GM18861 (cell line): Measurements from ENCODE around the gene FGD4.
"Not testable (repeated sequence)": the region's sequence is repeated elsewhere in the genome, so short reads cannot be mapped to it uniquely, and the experiment has no call there.

Source experiments
- ATAC-seq: cut with Tn5 transposase; IDR thresholded peaks from one replicate; pipeline ENCODE4 v1.9.1; 2021; ENCODE audit not compliant: unreplicated experiment

Gene FGD4

DNA sequence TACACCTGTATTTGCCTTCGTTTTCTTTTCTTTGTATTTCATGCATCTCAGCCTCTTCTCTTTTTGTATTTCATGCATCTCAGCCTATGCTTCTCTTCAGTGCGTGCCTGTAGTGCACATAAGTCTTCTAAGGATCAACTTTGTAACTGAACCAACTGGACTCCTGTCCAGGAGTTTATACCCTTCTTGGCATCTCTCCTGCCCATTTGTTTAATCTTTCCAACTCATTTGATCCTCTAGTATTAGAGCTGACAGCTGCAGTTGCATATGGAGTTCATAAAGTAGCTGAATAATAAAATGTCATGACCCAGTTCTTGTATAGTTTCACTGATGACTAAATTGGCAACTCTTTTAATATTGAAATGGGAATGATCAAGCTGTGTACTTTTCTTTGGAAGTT is 89.7 kb downstream of the FGD4 start:
- no peak for ATAC-seq

DNA sequence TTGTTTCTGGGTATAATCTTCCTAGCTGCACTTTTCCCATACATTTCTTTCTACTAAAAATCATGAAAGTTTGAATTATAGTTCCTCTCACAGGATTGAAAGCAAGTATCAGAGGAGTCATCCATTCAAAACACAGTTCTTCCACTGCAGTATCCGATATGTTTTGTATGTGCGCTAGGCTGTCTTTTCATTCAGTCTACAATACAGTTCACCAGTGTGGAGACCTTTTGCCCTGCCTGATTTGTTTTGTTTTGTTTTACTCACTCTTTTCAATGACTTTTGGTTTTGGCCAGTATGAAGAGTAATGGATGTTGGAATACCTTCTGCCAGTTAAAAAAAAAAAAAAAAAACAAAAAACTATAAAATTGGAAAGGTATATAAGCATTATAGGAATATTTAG is 91.4 kb downstream of the FGD4 start:
- ATAC-seq: no peak

DNA sequence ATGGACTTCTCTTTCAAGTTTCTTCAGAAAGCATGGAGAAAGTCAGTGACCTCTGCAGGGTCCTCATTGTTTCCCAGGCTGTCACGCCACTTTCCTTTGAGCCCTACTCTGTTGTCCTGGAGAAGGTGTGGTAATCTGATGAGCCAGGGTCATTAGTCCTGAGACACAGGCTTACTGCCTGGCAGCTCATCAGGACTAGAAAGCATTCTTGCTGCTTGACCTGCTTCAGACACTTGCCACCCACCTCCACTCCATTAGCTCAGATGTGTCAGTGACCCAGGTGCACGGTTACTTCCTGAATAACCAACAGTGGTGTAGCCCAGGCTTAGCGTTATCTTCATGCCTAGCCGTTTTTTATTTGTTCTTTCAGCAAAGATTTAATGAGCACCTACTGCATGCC is 93.9 kb downstream of the FGD4 start:
- ATAC-seq: no peak

DNA sequence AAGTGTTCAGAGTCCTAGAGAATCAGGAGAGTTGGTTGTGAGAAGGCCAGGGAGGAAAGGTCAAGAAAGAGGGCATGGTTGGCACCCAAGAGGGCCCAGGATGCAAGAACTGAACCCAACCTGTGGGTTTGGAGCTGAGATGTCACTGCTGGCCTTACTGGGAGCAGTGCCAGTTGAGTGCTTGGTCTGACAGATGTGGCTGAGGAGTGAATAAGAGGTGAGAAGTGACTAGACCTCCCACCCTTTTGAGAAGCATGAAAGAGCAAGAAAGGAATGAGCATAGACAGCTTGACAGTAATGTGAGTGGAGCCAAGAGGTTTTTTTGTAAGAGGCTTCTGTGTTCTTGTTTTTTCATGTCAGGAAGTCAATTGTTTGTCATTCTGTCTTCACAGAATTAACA is 95.3 kb downstream of the FGD4 start:
- ATAC-seq: no peak

DNA sequence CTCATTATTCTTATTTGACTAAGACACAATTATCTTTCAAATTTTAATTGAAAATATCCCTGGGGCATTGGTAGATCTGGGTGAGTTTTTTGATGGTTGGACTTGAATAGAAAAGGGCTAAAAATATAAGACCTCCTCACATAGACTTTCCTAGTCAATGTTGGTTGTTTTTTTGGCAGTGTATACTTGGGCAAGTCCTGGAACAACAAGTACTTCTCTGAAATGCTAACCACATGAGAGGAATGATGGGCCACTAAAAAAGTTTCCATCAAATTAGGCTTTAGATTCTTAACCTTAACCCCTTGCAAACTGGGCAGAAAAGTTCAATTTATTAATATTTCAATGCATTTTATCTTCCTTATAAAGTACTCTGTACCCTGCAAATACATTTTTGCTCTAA is 97.6 kb downstream of the FGD4 start:
- no peak for ATAC-seq

DNA sequence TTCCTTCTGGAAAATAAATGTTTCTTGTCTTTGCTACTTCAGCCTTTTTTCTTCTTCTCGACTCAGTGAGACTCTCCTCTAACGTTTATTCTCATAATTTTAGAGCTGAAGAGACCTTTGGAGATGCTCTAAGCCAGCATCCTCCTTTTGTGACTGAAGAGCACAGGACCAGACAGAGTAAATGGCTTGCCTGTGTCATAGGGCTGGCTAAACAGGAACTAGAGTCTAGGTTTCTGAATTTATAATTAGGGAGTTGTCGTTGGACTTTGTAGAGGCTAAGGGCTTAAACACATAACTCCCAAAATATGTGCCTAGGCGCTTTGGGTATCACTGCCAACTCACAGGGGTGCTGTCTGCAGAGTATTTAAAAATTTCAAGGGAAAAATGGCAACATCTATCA is 98.5 kb downstream of the FGD4 start:
- ATAC-seq: no peak

DNA sequence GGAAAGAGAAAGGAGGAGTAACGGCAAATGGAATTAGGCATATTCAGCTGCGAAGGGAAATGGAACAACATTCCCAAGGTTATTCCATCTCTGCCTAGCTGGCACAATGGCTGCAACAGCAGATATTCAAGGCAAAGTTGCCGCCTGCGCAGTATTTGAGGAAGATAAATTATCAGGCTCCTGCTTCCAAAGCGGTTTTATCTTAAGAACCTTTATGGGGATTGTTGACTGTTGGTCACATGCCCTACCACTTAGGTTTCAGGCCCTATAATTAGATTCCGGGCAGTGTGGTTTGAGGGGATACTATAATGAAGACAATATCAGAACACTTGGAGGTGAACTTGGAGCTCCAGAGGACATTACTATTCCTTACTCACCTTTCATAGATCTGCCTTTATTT is 99.7 kb downstream of the FGD4 start:
- no peak for ATAC-seq

DNA sequence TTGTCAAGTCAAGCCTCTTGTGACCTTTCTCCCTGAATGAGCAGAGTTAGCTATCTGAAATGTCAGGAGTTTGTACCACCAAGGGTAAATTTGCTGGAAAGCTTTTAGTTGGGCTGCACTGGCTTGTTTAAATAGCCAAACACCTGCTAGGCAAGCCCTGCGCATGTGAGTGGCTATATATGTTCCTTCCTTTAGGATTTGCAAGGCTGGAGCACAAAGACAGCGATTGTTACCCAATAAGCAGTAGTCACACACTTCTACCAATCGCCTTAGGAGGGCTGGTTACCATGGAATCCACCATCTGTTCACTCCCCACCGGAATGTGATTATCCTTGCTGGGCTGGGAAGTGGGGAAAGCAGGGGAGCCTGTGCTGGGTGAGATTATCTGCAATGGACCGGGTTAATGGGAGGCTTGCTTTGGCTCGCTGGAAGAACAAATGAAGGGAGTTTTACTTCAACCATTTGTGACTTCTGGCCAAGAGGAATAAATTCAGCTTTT is 102.5 kb downstream of the FGD4 start:
- ATAC-seq: no peak

DNA sequence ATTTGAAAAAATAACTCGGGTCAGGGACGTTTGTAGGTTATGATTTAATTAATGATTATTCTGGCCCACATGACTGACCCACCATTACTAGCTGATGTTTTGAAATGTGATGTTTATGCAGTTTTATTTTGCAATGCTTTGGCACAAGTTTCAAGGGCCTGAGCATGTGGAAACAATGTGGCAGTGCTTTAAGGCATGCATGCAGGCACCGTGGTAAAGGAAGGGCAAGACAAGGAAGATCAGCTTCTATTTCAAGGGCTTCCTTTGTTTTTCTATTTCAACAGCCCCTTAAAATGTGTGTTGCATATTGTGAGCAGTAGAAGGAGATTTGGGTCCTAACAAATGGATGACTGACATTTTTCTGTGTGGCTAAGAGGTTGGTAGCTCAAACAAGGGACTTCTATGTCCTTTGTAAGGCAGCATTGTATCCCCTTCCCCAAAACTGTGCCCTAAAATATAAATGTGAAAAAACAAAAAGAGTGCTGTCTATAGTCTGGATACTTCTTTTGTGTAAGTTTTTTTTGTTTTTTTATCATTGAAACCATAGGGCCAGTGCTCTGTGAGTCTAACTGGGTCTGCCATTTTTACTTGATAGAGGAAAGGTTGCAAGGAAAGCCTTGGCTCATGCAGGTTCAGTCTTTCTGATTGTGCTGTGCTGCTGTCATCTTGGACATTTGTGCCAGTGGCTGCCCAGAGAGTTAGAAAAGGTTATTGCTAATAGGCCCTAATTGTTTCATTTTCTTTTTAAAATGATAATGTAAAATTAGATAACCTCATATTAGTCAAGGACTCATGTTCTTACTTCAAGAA is 103.5 kb downstream of the FGD4 start:
- ATAC-seq: no peak

DNA sequence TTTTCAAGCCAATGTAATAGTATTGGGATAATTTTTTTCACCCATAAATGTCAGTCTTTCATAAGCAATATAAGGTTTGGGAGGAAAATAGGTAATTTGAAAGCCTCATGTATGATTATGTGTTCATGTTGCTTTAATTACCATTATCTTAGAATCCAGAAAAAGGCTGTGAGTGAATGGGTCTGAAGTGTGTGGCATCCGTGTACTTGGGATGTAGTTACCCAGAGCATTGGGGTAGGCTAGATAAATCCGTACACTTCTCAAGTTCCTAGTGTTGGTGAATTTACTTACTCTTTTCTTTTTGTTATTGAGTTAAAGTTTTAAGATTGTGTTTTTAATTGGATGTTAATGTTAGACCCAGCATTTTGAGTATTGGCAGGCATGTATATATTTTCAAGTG is 104.4 kb downstream of the FGD4 start:
- no peak for ATAC-seq

DNA sequence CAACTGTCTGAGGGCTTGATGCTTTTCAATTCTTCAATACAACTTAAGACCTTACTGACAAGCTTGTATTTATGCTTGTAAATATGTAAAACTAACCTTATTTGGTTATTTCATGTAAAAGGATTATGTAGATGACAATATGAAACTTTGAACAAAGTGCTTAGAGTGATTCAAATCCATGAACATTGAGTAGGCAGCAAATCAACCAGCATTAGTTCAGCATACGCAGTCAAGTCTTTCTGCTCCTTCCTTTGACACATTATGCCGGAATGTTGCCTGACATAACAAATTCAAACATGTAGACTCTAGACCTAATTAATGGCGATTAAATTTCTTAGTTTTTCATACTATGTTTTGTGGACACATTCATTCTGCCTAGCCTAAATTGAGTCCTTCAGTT is 105.2 kb downstream of the FGD4 start:
- no peak for ATAC-seq

DNA sequence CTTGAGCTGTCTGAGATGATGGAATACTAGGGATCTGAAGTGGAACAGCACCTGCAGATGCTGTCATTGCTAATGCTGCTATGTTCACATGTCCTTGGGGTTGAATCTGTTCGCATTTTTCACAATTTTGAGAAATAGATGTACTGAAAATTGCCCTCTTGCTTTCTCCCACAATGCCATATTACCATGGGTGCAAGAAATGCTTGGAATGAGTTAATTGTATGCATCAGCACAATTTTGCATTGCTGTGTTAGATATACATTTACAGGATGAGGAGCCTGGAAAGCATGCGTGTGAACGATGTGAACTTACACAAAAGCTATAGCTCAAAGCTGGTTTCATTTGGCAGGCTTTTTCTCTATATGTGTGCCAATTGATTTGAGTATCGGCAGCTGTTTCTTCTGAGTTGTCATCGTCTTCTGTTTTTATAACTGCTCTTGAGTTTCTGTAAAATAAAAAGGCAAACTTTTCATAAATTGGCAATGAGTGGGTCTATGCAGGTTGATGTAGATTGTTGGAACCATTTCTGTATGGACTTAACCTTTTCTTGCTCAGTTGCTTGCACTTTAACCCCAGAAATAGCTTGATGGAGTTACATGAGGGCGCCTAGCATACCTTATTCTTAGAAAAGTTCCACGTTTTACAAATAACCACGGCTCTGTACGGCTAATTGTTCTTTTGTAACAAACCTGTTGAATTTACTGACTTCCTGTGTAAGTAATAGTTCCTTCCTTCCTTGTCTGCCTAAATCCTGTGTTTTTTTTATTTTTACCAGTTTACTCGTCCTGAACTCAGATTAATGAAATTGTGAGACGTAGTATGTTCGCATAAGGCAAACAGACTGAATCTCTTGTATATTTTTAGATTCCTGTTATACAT is 105.9 kb downstream of the FGD4 start:
- no peak for ATAC-seq

DNA sequence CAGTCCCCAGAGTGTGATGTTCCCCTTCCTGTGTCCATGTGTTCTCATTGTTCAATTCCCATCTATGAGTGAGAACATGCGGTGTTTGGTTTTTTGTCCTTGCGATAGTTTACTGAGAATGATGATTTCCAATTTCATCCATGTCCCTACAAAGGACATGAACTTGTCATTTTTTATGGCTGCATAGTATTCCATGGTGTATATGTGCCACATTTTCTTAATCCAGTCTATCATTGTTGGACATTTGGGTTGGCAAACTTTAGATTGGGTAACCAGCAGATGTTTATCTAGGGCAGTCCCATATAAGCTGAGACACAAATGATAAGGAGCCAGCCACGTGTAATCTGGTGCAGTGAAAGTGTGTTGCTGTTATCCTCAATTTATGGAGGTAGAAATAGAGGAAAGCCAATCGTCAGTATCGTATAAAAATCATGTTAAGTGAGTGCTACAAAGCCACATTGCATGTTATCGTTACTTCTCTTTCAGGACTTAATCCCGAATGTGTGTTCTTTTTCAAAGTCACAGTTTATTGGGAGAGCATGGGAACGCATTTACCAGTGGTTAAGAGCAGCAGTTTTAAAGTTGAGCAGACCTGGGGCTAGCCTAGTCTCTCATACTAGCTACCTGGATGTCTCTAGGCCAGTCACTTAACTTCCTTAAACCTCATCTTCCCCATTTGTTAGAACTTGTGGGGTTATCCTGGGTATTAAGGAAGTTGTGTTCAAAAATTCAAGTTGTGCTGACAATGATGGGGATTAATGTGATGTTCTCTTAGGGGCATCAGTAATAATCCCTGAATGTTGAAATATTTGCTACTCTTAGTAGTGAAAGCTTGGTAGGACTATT is 108.0 kb downstream of the FGD4 start:
- not testable (repeated sequence) for ATAC-seq

DNA sequence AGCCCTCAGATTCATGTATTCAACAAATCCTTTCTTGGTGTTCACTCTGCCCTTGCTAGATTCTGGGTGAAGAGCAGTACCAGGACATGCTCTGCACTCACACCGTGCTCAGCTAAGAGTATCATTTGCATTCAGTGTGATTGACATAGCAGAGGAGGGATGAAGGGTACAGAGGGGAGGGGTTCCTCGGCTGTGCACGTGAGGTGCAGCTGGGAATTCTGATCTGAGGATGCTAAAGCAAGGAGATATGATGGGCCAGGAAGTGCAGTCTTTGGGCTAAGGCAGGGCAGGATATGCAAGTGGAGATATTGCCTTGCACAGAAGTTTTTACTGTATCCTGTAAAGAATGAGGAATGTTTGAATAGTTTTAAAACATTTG is 108.6 kb downstream of the FGD4 start:
- no peak for ATAC-seq

DNA sequence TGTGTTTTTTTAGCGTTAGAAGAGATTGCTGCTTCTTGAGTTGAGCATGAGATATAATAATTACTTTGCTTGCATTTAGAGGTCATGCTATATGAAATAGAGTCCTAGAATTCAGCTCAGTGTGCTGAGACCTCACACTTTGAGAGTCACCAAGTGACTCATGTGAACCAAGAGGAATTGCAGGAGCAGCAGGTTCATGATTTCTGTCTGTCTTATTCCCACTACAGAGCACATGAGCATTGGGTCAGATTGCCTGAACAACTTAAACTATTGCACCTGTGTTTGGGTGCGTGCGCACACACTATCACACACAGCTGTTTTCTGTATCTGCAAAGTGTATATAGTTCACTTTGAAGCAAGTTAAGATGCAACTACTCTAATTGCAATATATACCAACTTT is 109.3 kb downstream of the FGD4 start:
- no peak for ATAC-seq

DNA sequence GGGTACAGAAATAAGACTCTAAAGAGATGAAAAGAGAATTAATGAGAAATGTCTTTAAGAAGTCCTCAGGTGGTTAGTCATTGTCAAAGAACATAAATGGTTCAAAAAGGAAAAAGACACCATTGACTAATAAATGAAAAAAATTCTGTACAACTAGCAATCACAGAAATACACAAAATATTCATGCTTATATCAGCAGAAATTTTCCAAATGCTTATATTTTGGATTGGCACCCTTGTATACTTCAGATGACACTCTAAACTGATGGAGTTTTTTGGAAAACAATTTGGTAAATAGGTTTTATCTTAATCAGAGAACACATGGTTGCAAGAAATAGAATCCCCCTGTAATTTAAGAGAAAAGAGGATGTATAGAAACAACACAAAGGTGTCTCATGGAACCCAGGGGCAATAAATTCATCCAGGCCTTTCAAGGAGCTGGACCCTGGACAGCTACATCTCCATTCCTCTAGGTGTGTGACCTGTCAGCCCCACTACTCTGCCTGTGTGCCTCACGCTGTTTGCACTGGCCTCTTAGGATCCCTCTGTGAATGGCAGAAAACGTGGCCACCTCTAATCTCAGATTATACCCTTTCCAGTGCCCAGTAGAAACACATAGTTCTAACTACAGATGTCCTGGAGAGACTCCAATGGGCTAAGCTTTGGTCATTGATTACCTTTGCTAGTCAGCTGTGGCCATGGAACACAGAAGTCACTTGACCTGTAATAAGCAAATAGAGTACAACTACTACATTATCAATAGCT is 110.2 kb downstream of the FGD4 start:
- ATAC-seq: no peak

DNA sequence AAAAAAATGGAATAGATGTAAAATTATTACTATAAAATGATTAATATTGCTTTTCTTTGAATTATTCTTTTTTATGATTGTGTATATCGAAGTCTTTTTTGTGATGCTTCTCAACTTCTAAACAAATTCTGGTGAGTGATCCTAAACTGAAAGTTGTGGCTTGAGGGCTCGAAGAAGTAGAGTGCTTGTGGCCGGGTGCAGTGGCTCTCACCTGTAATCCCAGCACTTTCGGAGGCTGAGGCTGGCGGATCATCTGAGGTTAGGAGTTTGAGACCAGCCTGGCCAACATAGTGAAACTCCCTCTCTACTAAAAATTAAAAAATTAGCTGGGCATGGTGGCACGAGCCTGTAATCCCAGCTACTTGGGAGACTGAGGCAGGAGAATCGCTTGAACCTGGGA is 112.6 kb downstream of the FGD4 start:
- ATAC-seq: not testable (repeated sequence)

DNA sequence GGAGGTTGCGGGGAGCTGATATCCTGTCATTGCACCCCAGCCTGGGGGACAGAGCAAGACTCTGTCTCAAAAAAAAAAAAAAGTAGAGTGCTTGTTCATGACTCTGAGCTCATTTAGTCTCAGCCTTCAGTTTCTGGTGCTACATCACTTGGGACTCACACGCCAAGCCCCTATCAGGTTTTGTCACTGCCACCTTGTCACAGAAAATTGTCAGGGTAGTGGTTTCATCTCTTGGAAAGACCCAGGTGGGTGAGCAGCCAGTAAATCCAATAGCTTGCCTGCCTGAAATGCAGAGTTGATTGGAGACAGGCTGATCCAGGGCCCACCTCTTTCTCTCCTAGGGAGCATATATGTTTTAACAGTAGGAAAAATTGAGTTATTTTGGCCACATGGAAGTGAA is 113.0 kb downstream of the FGD4 start:
- ATAC-seq: no peak

DNA sequence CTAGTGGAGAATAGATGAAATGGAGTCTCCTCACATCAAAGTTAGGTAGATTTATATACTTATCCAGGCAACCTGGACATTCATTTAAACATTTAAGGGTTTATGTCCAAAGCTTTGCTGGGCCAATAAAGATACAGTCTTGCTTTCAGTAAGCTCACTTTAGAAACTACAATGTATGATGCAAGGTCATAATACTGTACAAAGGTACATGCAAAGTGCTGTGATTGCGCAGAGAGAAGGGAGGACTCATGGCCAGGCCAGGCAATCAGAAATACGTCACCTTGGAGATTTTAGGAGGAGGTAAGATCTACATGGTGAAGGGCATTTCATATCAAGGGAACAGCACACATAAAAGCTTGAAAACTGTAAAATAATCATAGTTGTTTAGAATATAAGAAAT is 113.6 kb downstream of the FGD4 start:
- no peak for ATAC-seq

DNA sequence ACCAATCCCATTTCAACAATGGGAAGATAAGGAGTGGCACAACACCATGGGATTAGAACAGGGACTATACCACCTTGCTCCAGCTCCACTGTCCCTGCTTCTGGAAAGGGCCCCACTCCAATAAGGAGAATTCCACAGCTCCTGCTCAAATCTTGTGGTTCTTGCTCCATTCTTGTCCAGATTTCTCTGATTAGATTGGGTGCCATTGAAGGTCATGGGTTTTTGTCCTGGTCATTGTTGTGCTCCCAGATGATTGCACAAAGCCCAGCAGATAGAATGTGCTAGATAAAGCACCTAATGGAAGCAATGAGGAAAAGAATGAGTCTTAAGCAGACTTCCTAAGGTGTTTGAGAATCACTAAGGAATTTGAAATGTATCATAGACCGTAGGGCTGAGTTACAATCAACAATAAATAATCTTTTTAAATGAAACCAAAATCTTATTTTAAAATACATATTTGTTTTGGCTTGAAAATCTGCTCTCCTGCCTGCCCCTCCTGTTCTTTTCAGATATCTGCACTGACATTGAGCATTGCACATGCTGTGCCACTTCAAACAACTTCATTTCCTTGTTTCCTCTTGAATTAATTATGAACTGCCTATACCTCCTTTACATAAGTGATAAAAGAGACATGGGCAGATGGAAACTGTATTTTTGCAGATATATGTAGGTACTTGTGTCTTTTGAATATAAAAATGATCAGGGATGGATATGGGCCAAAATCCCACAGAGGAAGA is 115.9 kb downstream of the FGD4 start:
- ATAC-seq: no peak
